K562 (cell line): Measurements from ENCODE around the gene PSMD14. TPM values are rescaled to one million over a fixed set of nuclear protein-coding genes. Genes with fewer than 3 reads are reported as not detected.
A peak's percentile ranks its signal among the peaks of the same experiment; 100 is the strongest.

Experiments
- ATAC-seq: fragments of 200-7000 bp; cut with Tn5 transposase; 3 replicates; pipeline ENCODE4 v1.9.1; 2020; ENCODE audit warnings: moderate library complexity
- BruUV-seq: library from RNA; stranded (reverse); fragments of 400-500 nt; replicated peaks from 2 replicates; lab custom pipeline; 2021; lab: Mats Ljungman, UMichigan
- CTCF ChIA-PET: fragments of 300-600 bp; formaldehyde crosslinking; extraction: SDS; loops from one replicate; lab custom pipeline; 2021; ENCODE audit warnings: low intra/inter-chr PET ratio; lab: Yijun Ruan, JAX
- POLR2A ChIA-PET: fragments of 300-600, 350-650 bp; sonication (Branson Sonifier 250); formaldehyde crosslinking; extraction: SDS; loops from one replicate; lab custom pipeline; 2021; ENCODE audit warnings: antibody characterized with exemption, inconsistent platforms; lab: Yijun Ruan, JAX
- DNase-seq, 4 experiments: peaks; one replicate each; pipeline versions ENCODE4 v3.0.0 to v3.0.0-alpha.2; 2011 to 2018; ENCODE audit warnings: low spot score in 3 of 4, mixed read lengths in 3 of 4; ENCODE audit errors: extremely low read depth in 1 of 4
- FAIRE-seq: peaks from 2 replicates; lab custom pipeline; 2011; peaks lifted over from hg19 to GRCh38; lab: Jason Lieb, UNC
- H2AFZ ChIP-seq: 2 replicates; pipeline ENCODE4 v1.6.0; 2011; ENCODE audit warnings: low read depth, low read length, control low read depth, inconsistent platforms
- H3K27ac ChIP-seq: fragments of 200-600 bp; 3 replicates; pipeline ENCODE4 v1.8.0; 2011; ENCODE audit warnings: low read depth, mild to moderate bottlenecking, control low read depth, inconsistent platforms, low read length, moderate library complexity, mixed read lengths; ENCODE audit errors: extremely low read depth
- H3K27me3 ChIP-seq, 2 experiments: fragments of 300-600 bp in 1 of 2; 2 replicates in 1 of 2; 3 replicates in 1 of 2; pipeline versions ENCODE4 v1.6.0 to v1.8.0; 2011; ENCODE audit warnings: inconsistent platforms in 2 of 2, low read length in 2 of 2, mild to moderate bottlenecking in 1 of 2, mixed read lengths in 1 of 2, moderate library complexity in 1 of 2; ENCODE audit not compliant: control insufficient read depth in 2 of 2, insufficient read depth in 2 of 2
- H3K36me3 ChIP-seq: fragments of 300-600 bp; 3 replicates; pipeline ENCODE4 v1.8.0; 2011; ENCODE audit warnings: mild to moderate bottlenecking, low read length, inconsistent platforms; ENCODE audit not compliant: control insufficient read depth, insufficient read depth
- H3K4me1 ChIP-seq, 2 experiments: fragments of 200-600 bp in 1 of 2; replicated peaks in 1 of 2; 2 replicates in 1 of 2; 3 replicates in 1 of 2; pipeline versions ENCODE4 v1.5.1 to v1.8.0; 2011; ENCODE audit warnings: inconsistent platforms in 2 of 2, low read length in 2 of 2, mild to moderate bottlenecking in 1 of 2, mixed read lengths in 1 of 2, moderate library complexity in 1 of 2; ENCODE audit not compliant: control insufficient read depth in 2 of 2, insufficient read depth in 2 of 2
- H3K4me2 ChIP-seq: 2 replicates; pipeline ENCODE4 v1.6.1; 2011; ENCODE audit warnings: low read length, control low read depth, inconsistent platforms, mixed read lengths; ENCODE audit not compliant: insufficient read depth
- H3K4me3 ChIP-seq: fragments of 200-600 bp; sonication (generic), shearing (Covaris generic); 2 replicates; pipeline ENCODE4 v1.5.1; 2016; ENCODE audit warnings: control low read depth, inconsistent platforms
- H3K79me2 ChIP-seq: fragments of 200-600 bp; 3 replicates; pipeline ENCODE4 v1.8.0; 2011; ENCODE audit warnings: low read length, inconsistent platforms; ENCODE audit not compliant: control insufficient read depth, insufficient read depth
- H3K9ac ChIP-seq, 2 experiments: 2 replicates each; pipeline versions ENCODE4 v1.6.0 to v1.6.1; 2011; ENCODE audit warnings: low read depth in 2 of 2, low read length in 2 of 2, control low read depth in 1 of 2, inconsistent platforms in 1 of 2, mild to moderate bottlenecking in 1 of 2, mixed read lengths in 1 of 2; ENCODE audit not compliant: insufficient read depth in 1 of 2
- H3K9me1 ChIP-seq: one replicate; pipeline ENCODE4 v1.6.0; 2011; ENCODE audit warnings: inconsistent platforms, mild to moderate bottlenecking, low read length, moderate library complexity; ENCODE audit not compliant: control insufficient read depth, insufficient read depth
- H3K9me3 ChIP-seq: replicated peaks from 2 replicates; pipeline ENCODE4 v1.5.1; 2011; ENCODE audit warnings: low read depth, low read length, inconsistent platforms; ENCODE audit not compliant: control insufficient read depth, insufficient read depth
- H4K20me1 ChIP-seq: replicated peaks from 2 replicates; pipeline ENCODE4 v1.6.1; 2011; ENCODE audit warnings: low read length, inconsistent platforms, mixed read lengths; ENCODE audit not compliant: control insufficient read depth, insufficient read depth
- CBX3 ChIP-seq, 2 experiments: IDR thresholded peaks; 1 replicate in 1 of 2; 2 replicates in 1 of 2; pipeline ENCODE4 v1.6.1; 2012; ENCODE audit warnings: inconsistent platforms in 2 of 2, low read length in 2 of 2, borderline replicate concordance in 1 of 2, control low read depth in 1 of 2
- CTBP1 ChIP-seq: fragments of 450-650 bp; IDR thresholded peaks from 2 replicates; pipeline ENCODE4 v1.6.1; 2016; ENCODE audit warnings: borderline replicate concordance
- DIDO1 ChIP-seq: fragments of 450-650 bp; IDR thresholded peaks from 2 replicates; pipeline ENCODE4 v1.6.1; 2016; ENCODE audit warnings: low read depth, missing biosample characterization, missing genetic modification characterization
- FOXK1 ChIP-seq: sonication (generic); formaldehyde crosslinking; IDR thresholded peaks from 2 replicates; pipeline ENCODE4 v1.8.0; 2022; ENCODE audit warnings: missing genetic modification reagents, mild to moderate bottlenecking, borderline replicate concordance
- FOXK2 ChIP-seq, 2 experiments: fragments of 450-650 bp; IDR thresholded peaks in 1 of 2; conservative IDR thresholded peaks in 1 of 2; 2 replicates each; pipeline ENCODE4 v1.6.1; 2016; ENCODE audit warnings: low read depth in 2 of 2, mild to moderate bottlenecking in 1 of 2
- KDM1A ChIP-seq, 2 experiments: fragments of 450-650 bp; IDR thresholded peaks; 2 replicates each; pipeline ENCODE4 v1.6.1; 2016; ENCODE audit warnings: mild to moderate bottlenecking in 2 of 2
- NR2C1 ChIP-seq, 2 experiments: fragments of 450-650 bp; IDR thresholded peaks; 2 replicates each; pipeline ENCODE4 v1.6.1; 2017; ENCODE audit warnings: mild to moderate bottlenecking in 2 of 2, antibody characterized with exemption in 1 of 2, inconsistent platforms in 1 of 2, missing compliant biosample characterization in 1 of 2, missing genetic modification characterization in 1 of 2
- NR2C2 ChIP-seq, 2 experiments: fragments of 200-800 bp in 1 of 2; sonication (Bioruptor generic) in 1 of 2; sonication (generic) in 1 of 2; formaldehyde crosslinking in 1 of 2; IDR thresholded peaks; 2 replicates each; pipeline versions ENCODE4 v1.6.1 to v1.8.0; 2016 to 2022; ENCODE audit warnings: mild to moderate bottlenecking in 1 of 2, missing compliant biosample characterization in 1 of 2, missing genetic modification characterization in 1 of 2, missing genetic modification reagents in 1 of 2
- TEAD4 ChIP-seq, 2 experiments: sonication (generic) in 1 of 2; formaldehyde crosslinking in 1 of 2; IDR thresholded peaks; 2 replicates each; pipeline versions ENCODE4 v1.6.1 to v1.8.0; 2012 to 2022; ENCODE audit warnings: borderline replicate concordance in 1 of 2, inconsistent platforms in 1 of 2, low read length in 1 of 2, mild to moderate bottlenecking in 1 of 2, missing genetic modification reagents in 1 of 2
- YY1 ChIP-seq, 3 experiments: IDR thresholded peaks; 2 replicates each; pipeline ENCODE4 v1.6.1; 2011; ENCODE audit warnings: low read length in 2 of 3, mild to moderate bottlenecking in 2 of 3, moderate library complexity in 2 of 3, borderline replicate concordance in 1 of 3, control low read depth in 1 of 3, low read depth in 1 of 3; ENCODE audit not compliant: insufficient read depth in 3 of 3, insufficient replicate concordance in 2 of 3, control insufficient read depth in 1 of 3, insufficient read length in 1 of 3; ENCODE audit errors: extremely low read depth in 1 of 3
- ZSCAN29 ChIP-seq: fragments of 450-650 bp; IDR thresholded peaks from 2 replicates; pipeline ENCODE4 v1.6.1; 2017
- WGBS: fragments of 100-300 bp; shearing (Covaris generic); methylation state at CpG from one replicate; pipeline ENCODE4 v1.1.6; 2016; ENCODE audit warnings: low coverage, mixed read lengths; ENCODE audit not compliant: insufficient coverage; ENCODE audit errors: missing lambda C conversion rate; 5-methylcytosine and 5-hydroxymethylcytosine counted together
- in situ Hi-C: fragments of 300-500 bp; cut with MboI; formaldehyde crosslinking; loops from 4 replicates; pipeline ENCODE4 v1.15.0; 2018; ENCODE audit warnings: inconsistent platforms, mixed read lengths
- intact Hi-C: fragments of 100-400 bp; cut with micrococcal nuclease; formaldehyde crosslinking; loops from 2 replicates; pipeline ENCODE4 v1.14.2; 2022
- polyA plus RNA-seq, 8 experiments: library from polyadenylated mRNA; depleted of rRNA in 4 of 8; stranded (reverse) in 5 of 8; unstranded in 3 of 8; fragments of >200 nt; fragmentation: Nextera tagmentation in 2 of 8; fragmentation: Illumina TruSeq in 1 of 8; extraction: Ambion mirVana in 2 of 8; extraction: Trizol in 1 of 8; gene quantifications; 2 replicates each; pipeline versions ENCODE4 v1.2.1 to v1.2.3, GENCODE V29; 2011 to 2014; ENCODE audit warnings: inconsistent platforms in 1 of 8, missing spikeins in 1 of 8
- total RNA-seq, 7 experiments: library from RNA; depleted of rRNA in 6 of 7; stranded (reverse); fragments of >200 nt in 6 of 7; fragmentation: Illumina TruSeq in 2 of 7; extraction: Trizol in 2 of 7; gene quantifications; 2 replicates each; pipeline versions ENCODE4 v1.2.1 to v1.2.3, GENCODE V29; 2011 to 2021; ENCODE audit warnings: low replicate concordance in 1 of 7
- TF ChIP-seq, protein P1 (sequence below), 2 experiments: fragments of 450-650 bp; conservative IDR thresholded peaks; 2 replicates each; pipeline ENCODE4 v1.6.1; 2017; ENCODE audit warnings: mild to moderate bottlenecking in 2 of 2, moderate library complexity in 2 of 2
- TF ChIP-seq, protein P2 (sequence below), 2 experiments: fragments of 450-650 bp in 1 of 2; IDR thresholded peaks; 2 replicates each; pipeline ENCODE4 v1.6.1; 2011 to 2017; ENCODE audit warnings: low read depth in 2 of 2, antibody characterized with exemption in 1 of 2, borderline replicate concordance in 1 of 2, low read length in 1 of 2, mild to moderate bottlenecking in 1 of 2, mixed read lengths in 1 of 2; ENCODE audit not compliant: control insufficient read depth in 1 of 2

The PSMD14 gene
- total and polyA plus RNA-seq, 9 of the 15 experiments (the other 6 are each of a cell fraction or from before 2014, with no cell fraction given), result 151 to 515 (median 228) TPM

DNA sequence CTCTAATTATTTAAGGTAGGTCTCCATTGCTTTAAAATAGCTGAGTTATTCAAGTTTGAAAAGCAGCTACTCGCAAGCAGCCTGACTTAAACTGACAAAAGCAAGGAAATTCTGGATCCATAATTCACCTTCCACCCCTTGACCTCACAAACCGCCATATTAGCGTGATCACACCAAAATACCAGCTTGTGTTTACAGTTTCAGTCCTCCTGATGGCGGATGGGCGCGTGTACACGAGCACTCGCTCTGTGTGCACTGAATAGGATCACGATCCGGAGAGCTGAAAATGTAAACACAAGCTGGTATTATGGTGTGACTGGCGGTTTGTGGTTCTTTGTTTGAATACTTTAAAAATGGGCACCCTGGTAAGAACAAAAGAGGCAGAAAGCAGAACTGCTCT lies 42.4 kb upstream of the PSMD14 start:
- 10% methylated on average over 11 of the region's 11 CpGs for WGBS
- H3K36me3 ChIP-seq, result no peaks in the 10 kb centered on the region
- ChIA-PET CTCF (no interaction called here), POLR2A (interaction anchor here (0.8 to 1.1 kb wide), 2 partner anchors 9 to 42 kb away, joined by 3 to 4 read pairs; partner anchors contain the start of gene PSMD14)
- H3K9me3 ChIP-seq, result no peaks in the 10 kb centered on the region
- H2AFZ ChIP-seq, result peak overlapping the region; percentile 96
- H3K4me2 ChIP-seq, result peak overlapping the region; percentile 68
- ATAC-seq (peak; percentile 88), FAIRE-seq (no peak), DNase-seq (peak in 2 of 4 experiments; percentile 20 to 53)
- H3K27ac ChIP-seq, result peak overlapping the region; percentile 46
- BruUV-seq, result no TSS peak
- H3K27me3 ChIP-seq, result no peaks in the 10 kb centered on the region
- no peaks in the 10 kb centered on the region for H4K20me1 ChIP-seq
- TF ChIP-seq NR2C1 (IDR thresholded peaks at IDR 0.05) (peak; percentile 55), NR2C1 (tag; IDR thresholded peaks at IDR 0.05) (peak; percentile 54; the same call in 1 of the 2 replicates), TEAD4 (IDR thresholded peaks at IDR 0.05; ENCODE audit: low read length) (peak; percentile 35; the same call in 1 of the 2 replicates), TEAD4 (CRISPR knock-in tag; IDR thresholded peaks at IDR 0.05; ENCODE audit: borderline replicate concordance) (no peak), FOXK1 (CRISPR knock-in tag) (no peak), DIDO1 (tag) (0 out of 2 replicates have a peak, but pooled peaks have one; percentile 30), NR2C2 (CRISPR knock-in tag; IDR thresholded peaks at IDR 0.05) (no peak), NR2C2 (tag; IDR thresholded peaks at IDR 0.05) (peak; percentile 26; the same call in 1 of the 2 replicates), CBX3 (IDR thresholded peaks at IDR 0.05; ENCODE audit: borderline replicate concordance in 1 of 2, low read length in 2 of 2) (0 out of 3 replicates have a peak, but pooled peaks of 1 of the 2 experiments have one; percentile 14), FOXK2 (conservative IDR thresholded peaks at IDR 0.05 in 1 of 2, IDR thresholded peaks at IDR 0.05 in 1 of 2; ENCODE audit: low read depth in 2 of 2) (peak in 1 of 2 experiments; percentile 49; a peak in 1 of 4 replicates), KDM1A (IDR thresholded peaks at IDR 0.05) (peak in 1 of 2 experiments; percentile 57; a peak in 1 of 4 replicates), CTBP1 (no peak), ZSCAN29 (peak; percentile 58; the same call in 1 of the 2 replicates), YY1 (IDR thresholded peaks at IDR 0.05; ENCODE audit: borderline replicate concordance in 1 of 3, control insufficient read depth in 1 of 3, extremely low read depth in 1 of 3, insufficient read depth in 3 of 3, insufficient read length in 1 of 3, insufficient replicate concordance in 2 of 3, low read depth in 1 of 3, low read length in 2 of 3) (peak in 1 of 3 experiments; percentile 81)
- TF ChIP-seq, protein P1, sequence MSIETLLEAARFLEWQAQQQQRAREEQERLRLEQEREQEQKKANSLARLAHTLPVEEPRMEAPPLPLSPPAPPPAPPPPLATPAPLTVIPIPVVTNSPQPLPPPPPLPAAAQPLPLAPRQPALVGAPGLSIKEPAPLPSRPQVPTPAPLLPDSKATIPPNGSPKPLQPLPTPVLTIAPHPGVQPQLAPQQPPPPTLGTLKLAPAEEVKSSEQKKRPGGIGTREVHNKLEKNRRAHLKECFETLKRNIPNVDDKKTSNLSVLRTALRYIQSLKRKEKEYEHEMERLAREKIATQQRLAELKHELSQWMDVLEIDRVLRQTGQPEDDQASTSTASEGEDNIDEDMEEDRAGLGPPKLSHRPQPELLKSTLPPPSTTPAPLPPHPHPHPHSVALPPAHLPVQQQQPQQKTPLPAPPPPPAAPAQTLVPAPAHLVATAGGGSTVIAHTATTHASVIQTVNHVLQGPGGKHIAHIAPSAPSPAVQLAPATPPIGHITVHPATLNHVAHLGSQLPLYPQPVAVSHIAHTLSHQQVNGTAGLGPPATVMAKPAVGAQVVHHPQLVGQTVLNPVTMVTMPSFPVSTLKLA (conservative IDR thresholded peaks at IDR 0.05), result 0 out of 4 replicates have a peak, but pooled peaks of 1 of the 2 experiments have one; percentile 23
- TF ChIP-seq, protein P2, sequence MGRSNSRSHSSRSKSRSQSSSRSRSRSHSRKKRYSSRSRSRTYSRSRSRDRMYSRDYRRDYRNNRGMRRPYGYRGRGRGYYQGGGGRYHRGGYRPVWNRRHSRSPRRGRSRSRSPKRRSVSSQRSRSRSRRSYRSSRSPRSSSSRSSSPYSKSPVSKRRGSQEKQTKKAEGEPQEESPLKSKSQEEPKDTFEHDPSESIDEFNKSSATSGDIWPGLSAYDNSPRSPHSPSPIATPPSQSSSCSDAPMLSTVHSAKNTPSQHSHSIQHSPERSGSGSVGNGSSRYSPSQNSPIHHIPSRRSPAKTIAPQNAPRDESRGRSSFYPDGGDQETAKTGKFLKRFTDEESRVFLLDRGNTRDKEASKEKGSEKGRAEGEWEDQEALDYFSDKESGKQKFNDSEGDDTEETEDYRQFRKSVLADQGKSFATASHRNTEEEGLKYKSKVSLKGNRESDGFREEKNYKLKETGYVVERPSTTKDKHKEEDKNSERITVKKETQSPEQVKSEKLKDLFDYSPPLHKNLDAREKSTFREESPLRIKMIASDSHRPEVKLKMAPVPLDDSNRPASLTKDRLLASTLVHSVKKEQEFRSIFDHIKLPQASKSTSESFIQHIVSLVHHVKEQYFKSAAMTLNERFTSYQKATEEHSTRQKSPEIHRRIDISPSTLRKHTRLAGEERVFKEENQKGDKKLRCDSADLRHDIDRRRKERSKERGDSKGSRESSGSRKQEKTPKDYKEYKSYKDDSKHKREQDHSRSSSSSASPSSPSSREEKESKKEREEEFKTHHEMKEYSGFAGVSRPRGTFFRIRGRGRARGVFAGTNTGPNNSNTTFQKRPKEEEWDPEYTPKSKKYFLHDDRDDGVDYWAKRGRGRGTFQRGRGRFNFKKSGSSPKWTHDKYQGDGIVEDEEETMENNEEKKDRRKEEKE (IDR thresholded peaks at IDR 0.05; ENCODE audit: borderline replicate concordance in 1 of 2, control insufficient read depth in 1 of 2, low read depth in 2 of 2, low read length in 1 of 2), result no peak
- H3K79me2 ChIP-seq, result no peaks in the 10 kb centered on the region
- in situ Hi-C loops, result loop anchor here (25.0 kb wide), 2 partner anchors 871 to 1046 kb away; partner anchors contain the start of gene IFIH1
- no peaks in the 10 kb centered on the region for H3K9me1 ChIP-seq
- H3K4me1 ChIP-seq, result 0 out of 5 replicates have a peak, but pooled peaks cover 0 to 2% of the 10 kb centered on the region in 2 experiments
- H3K9ac ChIP-seq, result peak overlapping the region in 1 of 2 experiments; percentile 15; a peak in 1 of 4 replicates
- intact Hi-C loops, result no loop called here
- no peak overlapping the region for H3K4me3 ChIP-seq
